Endometrium (tissue), 2 donors: ENCODE measurements around the gene RAB6B.

ENCODE experiments used
- FAIRE-seq: peaks from 2 replicates; lab custom pipeline; 2012; peaks lifted over from hg19 to GRCh38; lab: Jason Lieb, UNC
- donor health status: control.
- donor health status: control.

RAB6B gene

GRCh38 chr3:133835961-133836360 lies 59.7 kb downstream of the RAB6B start:
- no peak for FAIRE-seq

GRCh38 chr3:133835418-133835743 lies 60.3 kb downstream of the RAB6B start:
- FAIRE-seq, result no peak

- FAIRE-seq, result no peak
Observed at GRCh38 chr3:133834621-133835417, 60.9 kb downstream of the RAB6B start.

- no peak for FAIRE-seq
Observed at GRCh38 chr3:133833880-133834620, 61.6 kb downstream of the RAB6B start.

- no peak for FAIRE-seq
Observed at GRCh38 chr3:133833267-133833666, 62.4 kb downstream of the RAB6B start.

GRCh38 chr3:133832802-133833144 lies 62.9 kb downstream of the RAB6B start:
- no peak for FAIRE-seq

- FAIRE-seq, result no peak
Observed at GRCh38 chr3:133831966-133832801, 63.5 kb downstream of the RAB6B start.

- FAIRE-seq, result no peak
Observed at GRCh38 chr3:133830071-133830470, 65.6 kb downstream of the RAB6B start.

DNA sequence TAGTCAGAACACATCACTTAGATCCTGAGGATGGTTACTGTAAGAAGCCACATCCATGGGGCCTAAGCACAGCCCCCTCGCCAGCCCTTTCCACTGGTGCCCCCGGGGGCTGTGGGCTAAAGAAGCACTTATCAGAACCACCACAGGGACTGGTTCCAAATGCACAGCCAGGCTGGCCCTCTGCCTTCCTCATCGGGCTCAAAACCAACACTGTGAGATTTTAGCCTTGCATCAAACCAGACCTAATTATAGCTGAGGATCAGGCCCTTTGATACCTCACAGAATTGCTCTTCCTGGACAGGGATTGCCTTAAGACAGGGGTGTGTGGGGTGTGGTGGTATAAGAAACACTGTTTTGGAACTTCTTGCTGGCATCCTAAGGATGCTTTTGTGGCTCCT lies 66.4 kb downstream of the RAB6B start:
- FAIRE-seq, result no peak

GRCh38 chr3:133828576-133829309 lies 66.9 kb downstream of the RAB6B start:
- no peak for FAIRE-seq

- no peak for FAIRE-seq
Observed at GRCh38 chr3:133827684-133828083, 68.0 kb downstream of the RAB6B start.

DNA sequence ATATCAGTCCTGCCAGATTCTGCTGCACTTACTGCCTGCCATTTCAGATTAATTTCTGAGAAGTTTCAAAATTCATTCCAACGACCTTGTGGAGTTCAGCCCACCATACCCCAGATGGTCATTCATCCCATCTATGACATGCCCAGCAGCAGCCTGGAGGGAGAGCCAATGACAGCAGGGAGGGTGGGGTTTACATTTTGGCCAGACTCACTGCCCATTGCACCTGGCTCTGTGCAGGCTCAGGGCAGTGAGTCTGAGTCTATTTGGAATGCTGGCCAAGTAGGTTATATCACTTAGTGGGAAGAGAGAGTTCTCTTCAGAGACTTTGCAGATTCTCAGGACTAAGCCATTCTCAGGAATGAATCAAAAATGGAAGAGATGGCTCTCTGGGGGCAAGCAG lies 68.5 kb downstream of the RAB6B start:
- no peak for FAIRE-seq

GRCh38 chr3:133825969-133826727 lies 69.5 kb downstream of the RAB6B start:
- FAIRE-seq, result no peak

- no peak for FAIRE-seq
Observed at GRCh38 chr3:133824961-133825485, 70.7 kb downstream of the RAB6B start.

GRCh38 chr3:133821767-133822638 lies 73.7 kb downstream of the RAB6B start:
- FAIRE-seq, result no peak

DNA sequence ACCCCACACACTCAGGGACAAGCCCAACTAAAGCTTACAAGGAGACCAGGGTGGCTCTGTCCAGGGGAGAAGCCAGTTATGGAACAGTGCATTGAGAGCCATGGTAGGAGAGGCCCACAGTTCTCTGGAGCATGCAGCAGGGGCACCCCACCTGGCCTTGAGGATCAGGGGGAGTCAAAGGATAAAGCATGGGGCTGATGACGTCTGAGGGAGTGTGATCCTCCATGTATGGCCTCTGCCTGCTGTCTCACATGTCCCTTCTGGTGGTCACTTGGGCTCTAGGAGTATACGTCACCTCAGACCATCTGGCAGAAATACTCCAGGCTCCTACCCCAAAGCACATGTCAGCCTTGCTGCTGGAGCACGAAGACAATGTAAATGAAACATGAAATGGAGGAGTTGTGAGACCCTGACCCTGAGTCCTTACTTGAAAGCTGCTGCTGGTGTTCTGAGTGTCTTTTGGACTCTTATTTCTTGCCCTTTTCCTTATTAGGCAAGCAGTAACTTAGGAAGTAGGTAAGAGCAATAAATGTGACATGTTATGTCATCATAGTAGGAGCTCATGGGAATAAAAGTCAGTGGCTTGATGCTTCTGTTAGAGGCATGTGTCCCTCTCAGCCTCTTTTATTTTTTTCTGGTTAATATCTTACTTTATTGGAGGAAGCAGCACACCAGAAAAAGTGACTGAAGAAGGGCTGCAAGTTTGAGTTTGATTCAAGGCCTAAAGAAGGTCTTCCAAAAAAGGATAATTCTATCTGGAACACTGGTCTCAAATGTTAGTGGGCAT lies 74.6 kb downstream of the RAB6B start:
- FAIRE-seq, result no peak

- no peak for FAIRE-seq
Observed at GRCh38 chr3:133820129-133820528, 75.6 kb downstream of the RAB6B start.

DNA sequence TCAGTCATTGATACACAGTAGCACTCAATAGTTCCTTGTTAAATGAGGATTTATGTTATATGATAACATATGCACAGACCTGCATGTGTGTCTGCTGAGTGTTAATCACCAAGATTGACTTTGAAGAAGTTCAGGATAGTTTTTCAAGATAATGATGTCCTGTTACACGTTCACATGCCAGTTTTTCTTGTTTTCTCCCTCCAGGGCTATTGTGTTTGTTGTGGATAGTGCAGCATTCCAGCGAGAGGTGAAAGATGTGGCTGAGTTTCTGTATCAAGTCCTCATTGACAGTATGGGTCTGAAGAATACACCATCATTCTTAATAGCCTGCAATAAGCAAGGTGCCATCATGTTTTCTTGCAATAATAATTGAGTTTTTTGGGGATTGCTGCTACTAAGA lies 80.3 kb downstream of the RAB6B start:
- FAIRE-seq, result no peak

- no peak for FAIRE-seq
Observed at GRCh38 chr3:133812872-133813271, 82.8 kb downstream of the RAB6B start.
